Fibroblast of lung (primary cell): ENCODE measurements around the gene SLC4A3. TPM values are rescaled to one million over a fixed set of nuclear protein-coding genes. Genes with fewer than 3 reads are reported as not detected.

ENCODE experiments used
- DNase-seq, 2 donors: peaks; one replicate each; pipeline versions ENCODE4 v3.0.0 to v3.0.0-alpha.2; 2010; ENCODE audit warnings: low read depth in 2 of 2
- H2AFZ ChIP-seq: 2 replicates; pipeline ENCODE4 v1.5.1; 2012; ENCODE audit warnings: low read length, control low read depth, inconsistent platforms
- H3K27ac ChIP-seq: 2 replicates; pipeline ENCODE4 v1.5.1; 2011; ENCODE audit warnings: low read length, control low read depth; ENCODE audit not compliant: insufficient read depth
- H3K27me3 ChIP-seq: 2 replicates; pipeline ENCODE4 v1.5.1; 2011; ENCODE audit warnings: mild to moderate bottlenecking, low read length; ENCODE audit not compliant: control insufficient read depth, insufficient read depth
- H3K36me3 ChIP-seq: 2 replicates; pipeline ENCODE4 v1.5.1; 2011; ENCODE audit warnings: low read length; ENCODE audit not compliant: control insufficient read depth, insufficient read depth
- H3K4me1 ChIP-seq: 2 replicates; pipeline ENCODE4 v1.5.1; 2011; ENCODE audit warnings: low read length; ENCODE audit not compliant: control insufficient read depth, insufficient read depth; ENCODE audit errors: extremely low read depth
- H3K4me2 ChIP-seq: 2 replicates; pipeline ENCODE4 v1.5.1; 2011; ENCODE audit warnings: low read length, control low read depth; ENCODE audit not compliant: insufficient read depth; ENCODE audit errors: extremely low read depth
- H3K4me3 ChIP-seq, 4 experiments: fragments of 200-600 bp in 1 of 4; sonication (generic) in 1 of 4; replicated peaks in 1 of 4; 2 replicates each; pipeline ENCODE4 v1.5.1; 2011 to 2016; ENCODE audit warnings: low read length in 4 of 4, low read depth in 3 of 4, mild to moderate bottlenecking in 3 of 4, control low read depth in 2 of 4, inconsistent platforms in 1 of 4, mixed read lengths in 1 of 4; ENCODE audit not compliant: insufficient read depth in 1 of 4; ENCODE audit errors: control extremely low read depth in 1 of 4
- H3K79me2 ChIP-seq: 2 replicates; pipeline ENCODE4 v1.5.1; 2012; ENCODE audit warnings: mild to moderate bottlenecking, low read length, inconsistent platforms; ENCODE audit not compliant: control insufficient read depth, insufficient read depth
- H3K9ac ChIP-seq: 2 replicates; pipeline ENCODE4 v1.5.1; 2011; ENCODE audit warnings: mild to moderate bottlenecking, low read length, control low read depth; ENCODE audit not compliant: insufficient read depth
- H3K9me3 ChIP-seq: 2 replicates; pipeline ENCODE4 v1.5.1; 2012; ENCODE audit warnings: low read depth, low read length; ENCODE audit not compliant: control insufficient read depth, insufficient read depth
- H4K20me1 ChIP-seq: 2 replicates; pipeline ENCODE4 v1.5.1; 2011; ENCODE audit warnings: low read length; ENCODE audit not compliant: control insufficient read depth, insufficient read depth; ENCODE audit errors: extremely low read depth
- EZH2 ChIP-seq: IDR thresholded peaks from 2 replicates; pipeline ENCODE4 v1.5.1; 2012; ENCODE audit warnings: low read length, control low read depth, mild to moderate bottlenecking; ENCODE audit errors: missing control alignments
- polyA plus RNA-seq, 2 donors: library from polyadenylated mRNA; depleted of rRNA in 1 of 2; stranded (reverse) in 1 of 2; unstranded in 1 of 2; fragments of >200 nt; gene quantifications; 2 replicates each; pipeline ENCODE4 v1.2.1, GENCODE V29; 2011 to 2012; ENCODE audit warnings: missing spikeins in 1 of 2
- total RNA-seq: library from RNA; depleted of rRNA; stranded (reverse); fragments of >200 nt; gene quantifications from 2 replicates; pipeline ENCODE4 v1.2.1, GENCODE V29; 2014
- TF ChIP-seq, protein P1 (sequence below), 2 donors: IDR thresholded peaks in 1 of 2; conservative IDR thresholded peaks in 1 of 2; 1 replicate in 1 of 2; 2 replicates in 1 of 2; pipeline ENCODE4 v1.5.1; 2011 to 2012; ENCODE audit warnings: low read length in 2 of 2, control low read depth in 1 of 2, inconsistent platforms in 1 of 2, low read depth in 1 of 2, mild to moderate bottlenecking in 1 of 2

Gene SLC4A3
- total and polyA plus RNA-seq, 2 donors (not counting 1 experiment from before 2014, with no cell fraction given), result 1.4 to 1.5 TPM

DNA sequence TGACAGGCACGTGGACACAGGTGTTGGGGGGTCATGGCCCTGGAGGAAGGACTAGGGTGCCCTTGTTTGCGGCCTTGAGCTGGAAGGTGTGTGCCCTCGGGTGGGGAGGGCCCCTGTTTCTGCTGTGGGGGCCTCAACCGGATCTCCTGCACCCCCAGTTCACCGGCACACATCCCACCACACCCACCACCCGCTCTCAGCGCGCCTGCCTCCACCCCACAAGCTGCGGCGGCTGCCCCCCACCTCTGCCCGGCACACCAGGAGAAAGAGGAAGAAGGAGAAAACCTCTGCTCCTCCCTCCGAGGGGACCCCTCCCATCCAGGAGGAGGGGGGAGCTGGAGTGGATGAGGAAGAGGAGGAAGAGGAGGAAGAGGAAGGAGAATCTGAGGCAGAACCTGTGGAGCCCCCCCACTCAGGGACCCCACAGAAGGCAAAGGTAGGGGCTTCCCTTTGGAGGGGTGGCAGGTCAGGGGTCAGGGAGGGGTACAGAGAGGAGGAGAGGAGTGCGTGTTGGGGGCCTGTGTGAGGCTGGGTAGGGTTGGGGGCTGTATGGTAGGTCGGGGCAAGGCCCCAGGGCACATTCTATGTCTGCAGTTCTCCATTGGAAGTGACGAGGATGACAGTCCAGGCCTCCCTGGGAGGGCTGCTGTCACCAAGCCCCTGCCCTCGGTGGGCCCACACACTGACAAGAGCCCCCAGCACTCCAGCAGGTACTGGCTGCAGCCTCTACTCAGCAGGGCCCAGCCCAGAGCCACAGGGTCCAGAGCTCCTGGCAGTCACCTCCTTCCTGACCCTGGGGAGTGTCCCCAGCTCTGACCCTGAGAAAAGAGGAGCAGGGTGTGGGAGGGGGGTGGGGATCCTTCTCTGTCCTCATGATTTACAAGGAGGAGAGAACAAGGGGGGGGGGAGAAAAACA is 1.8 kb downstream of the SLC4A3 start:
- no peaks in the 10 kb centered on the region for H3K79me2 ChIP-seq
- H3K27ac ChIP-seq, result no peak overlapping the region
- no peak overlapping the region for H3K4me2 ChIP-seq
- H2AFZ ChIP-seq, result no peak overlapping the region
- TF ChIP-seq, protein P1, sequence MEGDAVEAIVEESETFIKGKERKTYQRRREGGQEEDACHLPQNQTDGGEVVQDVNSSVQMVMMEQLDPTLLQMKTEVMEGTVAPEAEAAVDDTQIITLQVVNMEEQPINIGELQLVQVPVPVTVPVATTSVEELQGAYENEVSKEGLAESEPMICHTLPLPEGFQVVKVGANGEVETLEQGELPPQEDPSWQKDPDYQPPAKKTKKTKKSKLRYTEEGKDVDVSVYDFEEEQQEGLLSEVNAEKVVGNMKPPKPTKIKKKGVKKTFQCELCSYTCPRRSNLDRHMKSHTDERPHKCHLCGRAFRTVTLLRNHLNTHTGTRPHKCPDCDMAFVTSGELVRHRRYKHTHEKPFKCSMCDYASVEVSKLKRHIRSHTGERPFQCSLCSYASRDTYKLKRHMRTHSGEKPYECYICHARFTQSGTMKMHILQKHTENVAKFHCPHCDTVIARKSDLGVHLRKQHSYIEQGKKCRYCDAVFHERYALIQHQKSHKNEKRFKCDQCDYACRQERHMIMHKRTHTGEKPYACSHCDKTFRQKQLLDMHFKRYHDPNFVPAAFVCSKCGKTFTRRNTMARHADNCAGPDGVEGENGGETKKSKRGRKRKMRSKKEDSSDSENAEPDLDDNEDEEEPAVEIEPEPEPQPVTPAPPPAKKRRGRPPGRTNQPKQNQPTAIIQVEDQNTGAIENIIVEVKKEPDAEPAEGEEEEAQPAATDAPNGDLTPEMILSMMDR (conservative IDR thresholded peaks at IDR 0.05 in 1 of 2, IDR thresholded peaks at IDR 0.05 in 1 of 2; ENCODE audit: low read depth in 1 of 2, low read length in 2 of 2), result no peak
- no peak for TF ChIP-seq EZH2
- DNase-seq, result no peak
- H3K4me1 ChIP-seq, result no peaks in the 10 kb centered on the region
- H3K27me3 ChIP-seq, result peaks cover 5% of the 10 kb centered on the region
- H3K9ac ChIP-seq, result no peak overlapping the region
- H4K20me1 ChIP-seq, result no peaks in the 10 kb centered on the region
- no peaks in the 10 kb centered on the region for H3K36me3 ChIP-seq
- no peaks in the 10 kb centered on the region for H3K9me3 ChIP-seq
- no peak overlapping the region for H3K4me3 ChIP-seq

DNA sequence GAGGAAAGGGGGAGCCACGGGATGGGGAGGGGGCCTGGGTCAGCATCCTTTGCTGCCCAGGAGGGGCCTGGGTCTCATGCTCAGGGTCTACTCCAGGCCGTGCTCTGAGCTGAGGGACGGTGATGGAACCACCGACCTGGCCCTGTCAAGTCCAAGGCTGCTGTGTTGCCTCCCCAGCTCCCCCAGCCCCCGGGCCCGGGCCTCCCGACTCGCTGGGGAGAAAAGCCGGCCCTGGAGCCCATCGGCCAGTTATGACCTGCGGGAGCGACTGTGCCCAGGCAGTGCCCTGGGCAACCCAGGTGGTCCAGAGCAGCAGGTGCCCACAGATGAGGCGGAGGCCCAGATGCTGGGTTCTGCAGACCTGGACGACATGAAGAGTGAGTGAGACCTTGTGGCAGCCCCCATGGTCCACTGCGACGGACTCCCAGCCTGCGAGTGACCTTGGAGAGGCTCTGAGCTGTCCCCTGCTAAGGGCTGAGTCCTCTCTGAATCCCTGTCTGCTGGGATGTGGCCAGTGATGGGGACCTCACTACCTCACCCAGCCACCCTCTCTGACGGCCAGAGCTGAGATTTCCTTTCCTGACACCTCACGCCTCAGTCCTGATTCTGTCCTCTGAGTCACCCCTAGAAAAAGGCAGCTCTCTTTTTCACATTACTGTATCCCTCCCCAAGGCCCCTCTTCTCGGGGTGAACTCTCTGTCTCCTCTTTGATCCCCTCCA is 2.7 kb downstream of the SLC4A3 start:
- no peaks in the 10 kb centered on the region for H3K4me1 ChIP-seq
- no peaks in the 10 kb centered on the region for H3K9me3 ChIP-seq
- DNase-seq, result no peak
- no peak for TF ChIP-seq EZH2
- TF ChIP-seq, protein P1 (conservative IDR thresholded peaks at IDR 0.05 in 1 of 2, IDR thresholded peaks at IDR 0.05 in 1 of 2; ENCODE audit: low read depth in 1 of 2, low read length in 2 of 2), result no peak
- H2AFZ ChIP-seq, result no peak overlapping the region
- H3K9ac ChIP-seq, result no peak overlapping the region
- H3K4me2 ChIP-seq, result no peak overlapping the region
- no peak overlapping the region for H3K4me3 ChIP-seq
- peaks cover 5% of the 10 kb centered on the region for H3K27me3 ChIP-seq
- no peaks in the 10 kb centered on the region for H3K79me2 ChIP-seq
- H4K20me1 ChIP-seq, result no peaks in the 10 kb centered on the region
- no peak overlapping the region for H3K27ac ChIP-seq
- no peaks in the 10 kb centered on the region for H3K36me3 ChIP-seq

DNA sequence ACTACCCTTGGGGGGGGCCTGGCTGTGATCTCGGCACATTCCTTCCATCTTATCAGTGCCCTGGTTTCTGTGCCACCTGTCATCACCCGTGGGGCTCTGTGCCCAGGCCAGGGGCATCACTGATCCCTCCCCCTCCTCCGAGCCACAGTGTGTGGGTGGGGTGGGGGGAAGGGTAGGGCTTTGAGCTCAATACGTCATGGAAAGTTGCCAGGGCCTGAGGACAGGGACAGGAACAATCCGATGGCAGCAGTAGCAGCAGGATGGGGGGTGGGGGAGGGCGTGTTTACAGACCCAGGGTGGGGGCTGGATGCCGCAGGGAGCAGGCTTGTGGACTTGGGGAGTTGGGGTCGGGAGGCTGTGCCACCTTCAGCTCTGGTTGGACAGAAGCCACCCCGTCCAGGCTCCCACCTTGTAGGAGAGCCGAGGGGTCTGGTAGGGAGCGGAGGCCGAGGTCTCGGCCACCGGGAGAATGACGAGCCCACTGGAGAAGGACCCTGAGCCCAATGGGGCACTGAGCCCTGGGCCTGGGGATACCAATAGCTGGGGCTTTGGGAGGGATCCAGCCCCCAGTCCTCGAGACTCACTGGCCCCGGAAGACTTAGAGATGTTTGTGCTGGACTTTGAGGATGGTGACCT is 3.5 kb downstream of the SLC4A3 start:
- no peak for DNase-seq
- H3K36me3 ChIP-seq, result no peaks in the 10 kb centered on the region
- no peak overlapping the region for H3K4me2 ChIP-seq
- H3K9me3 ChIP-seq, result no peaks in the 10 kb centered on the region
- H3K27ac ChIP-seq, result no peak overlapping the region
- no peak overlapping the region for H3K9ac ChIP-seq
- H3K79me2 ChIP-seq, result no peaks in the 10 kb centered on the region
- H4K20me1 ChIP-seq, result no peaks in the 10 kb centered on the region
- no peak overlapping the region for H3K4me3 ChIP-seq
- H3K27me3 ChIP-seq, result peaks cover 5% of the 10 kb centered on the region
- no peaks in the 10 kb centered on the region for H3K4me1 ChIP-seq
- TF ChIP-seq, protein P1 (conservative IDR thresholded peaks at IDR 0.05 in 1 of 2, IDR thresholded peaks at IDR 0.05 in 1 of 2; ENCODE audit: low read depth in 1 of 2, low read length in 2 of 2), result no peak
- no peak for TF ChIP-seq EZH2
- no peak overlapping the region for H2AFZ ChIP-seq
